Activated T-cell treated with anti-CD3 and anti-CD28 coated beads, Interleukin-2, amount 50 U/mL, for 1 hour (primary cell): ENCODE data around the gene SLC24A3.
"Not testable (repeated sequence)": the region's sequence is repeated elsewhere in the genome, so short reads cannot be mapped to it uniquely, and the experiment has no call there.

ENCODE experiments used
- DNase-seq: peaks from one replicate; pipeline ENCODE4 v3.0.0-alpha.2; 2020

Gene SLC24A3

GRCh38 chr20:19727251-19727847, 514.9 kb downstream of the SLC24A3 start:
- DNase-seq, result no peak

GRCh38 chr20:19729672-19730071, 517.2 kb downstream of the SLC24A3 start:
- DNase-seq, result no peak

- no peak for DNase-seq
Observed at GRCh38 chr20:19730706-19731105, 518.3 kb downstream of the SLC24A3 start.

- no peak for DNase-seq
Observed at GRCh38 chr20:19734811-19735210, 522.4 kb downstream of the SLC24A3 start.

GRCh38 chr20:19735446-19735845, 523.0 kb downstream of the SLC24A3 start:
- DNase-seq, result no peak

GRCh38 chr20:19737025-19737424, 524.6 kb downstream of the SLC24A3 start:
- DNase-seq, result no peak

- no peak for DNase-seq
Observed at GRCh38 chr20:19738951-19739350, 526.5 kb downstream of the SLC24A3 start.

- no peak for DNase-seq
Observed at GRCh38 chr20:19739351-19739750, 526.9 kb downstream of the SLC24A3 start.

GRCh38 chr20:19740512-19740911, 528.1 kb downstream of the SLC24A3 start:
- no peak for DNase-seq

- DNase-seq, result no peak
Observed at GRCh38 chr20:19741924-19742323, 529.5 kb downstream of the SLC24A3 start.

GRCh38 chr20:19742974-19743639, 530.7 kb downstream of the SLC24A3 start:
- DNase-seq, result no peak

- no peak for DNase-seq
Observed at GRCh38 chr20:19743640-19743995, 531.2 kb downstream of the SLC24A3 start.

GRCh38 chr20:19745106-19745505, 532.7 kb downstream of the SLC24A3 start:
- DNase-seq, result no peak

- DNase-seq, result no peak
Observed at GRCh38 chr20:19745584-19745983, 533.1 kb downstream of the SLC24A3 start.

- DNase-seq, result no peak
Observed at GRCh38 chr20:19746396-19746795, 534.0 kb downstream of the SLC24A3 start.

GRCh38 chr20:19747903-19748302, 535.5 kb downstream of the SLC24A3 start:
- DNase-seq, result no peak

GRCh38 chr20:19748681-19749080, 536.2 kb downstream of the SLC24A3 start:
- no peak for DNase-seq

GRCh38 chr20:19749618-19750071, 537.2 kb downstream of the SLC24A3 start:
- no peak for DNase-seq

GRCh38 chr20:19750101-19750606, 537.7 kb downstream of the SLC24A3 start:
- no peak for DNase-seq

- DNase-seq, result no peak
Observed at GRCh38 chr20:19750907-19751636, 538.6 kb downstream of the SLC24A3 start.

- not testable (repeated sequence) for DNase-seq
Observed at GRCh38 chr20:19754201-19754600, 541.8 kb downstream of the SLC24A3 start.

GRCh38 chr20:19756761-19757486, 544.5 kb downstream of the SLC24A3 start:
- no peak for DNase-seq

- no peak for DNase-seq
Observed at GRCh38 chr20:19757487-19758132, 545.2 kb downstream of the SLC24A3 start.
